Activated CD4-positive, CD25-positive, alpha-beta regulatory T cell treated with anti-CD3 and anti-CD28 coated beads, Interleukin-2, amount 50 U/mL, for 72 hours (primary cell): ENCODE measurements around the gene NEK10.
"Not testable (repeated sequence)": the region's sequence is repeated elsewhere in the genome, so short reads cannot be mapped to it uniquely, and the experiment has no call there.

Source experiments
- DNase-seq: peaks from one replicate; pipeline ENCODE4 v3.0.0; 2021

NEK10 gene

DNA sequence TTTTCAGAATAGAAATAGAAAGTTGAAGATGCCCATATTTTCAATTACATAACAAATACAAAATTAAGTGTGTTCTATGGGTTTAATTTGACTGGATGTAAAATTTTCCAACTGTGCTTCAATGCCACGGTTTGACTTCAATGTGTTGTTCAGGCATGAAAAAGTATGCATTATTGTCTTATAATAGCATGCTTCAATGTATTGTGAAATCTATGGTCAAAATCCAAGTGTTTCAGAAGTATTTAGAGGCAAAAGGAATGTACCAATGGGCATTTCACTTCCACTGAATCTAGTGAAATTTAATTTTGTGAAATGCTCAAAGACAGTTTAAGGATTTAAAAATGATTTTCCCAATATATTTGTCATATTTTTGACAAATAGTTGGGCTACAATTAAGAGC, 16.0 kb downstream of the NEK10 start:
- no peak for DNase-seq

GRCh38 chr3:27352047-27352446, 17.1 kb downstream of the NEK10 start:
- DNase-seq: no peak

DNA sequence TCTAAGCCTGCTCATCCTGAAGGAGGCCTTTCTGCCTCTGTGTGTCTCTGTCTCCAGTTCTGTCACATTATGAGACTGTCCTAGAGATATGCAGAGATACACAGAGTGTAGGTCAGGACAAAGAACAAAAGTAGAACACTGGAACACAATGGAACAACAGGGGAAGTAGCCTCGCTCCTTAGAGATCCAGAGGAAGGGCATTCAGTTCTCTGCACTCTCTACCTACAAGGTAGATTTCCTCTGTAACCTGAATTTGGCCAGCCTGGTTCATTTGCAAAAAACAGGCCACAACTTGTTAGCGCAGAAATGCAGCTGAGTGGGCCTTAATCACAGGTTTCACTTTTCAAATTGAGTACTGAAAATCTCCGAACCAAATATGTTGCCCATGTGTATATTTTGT, 19.4 kb downstream of the NEK10 start:
- no peak for DNase-seq

DNA sequence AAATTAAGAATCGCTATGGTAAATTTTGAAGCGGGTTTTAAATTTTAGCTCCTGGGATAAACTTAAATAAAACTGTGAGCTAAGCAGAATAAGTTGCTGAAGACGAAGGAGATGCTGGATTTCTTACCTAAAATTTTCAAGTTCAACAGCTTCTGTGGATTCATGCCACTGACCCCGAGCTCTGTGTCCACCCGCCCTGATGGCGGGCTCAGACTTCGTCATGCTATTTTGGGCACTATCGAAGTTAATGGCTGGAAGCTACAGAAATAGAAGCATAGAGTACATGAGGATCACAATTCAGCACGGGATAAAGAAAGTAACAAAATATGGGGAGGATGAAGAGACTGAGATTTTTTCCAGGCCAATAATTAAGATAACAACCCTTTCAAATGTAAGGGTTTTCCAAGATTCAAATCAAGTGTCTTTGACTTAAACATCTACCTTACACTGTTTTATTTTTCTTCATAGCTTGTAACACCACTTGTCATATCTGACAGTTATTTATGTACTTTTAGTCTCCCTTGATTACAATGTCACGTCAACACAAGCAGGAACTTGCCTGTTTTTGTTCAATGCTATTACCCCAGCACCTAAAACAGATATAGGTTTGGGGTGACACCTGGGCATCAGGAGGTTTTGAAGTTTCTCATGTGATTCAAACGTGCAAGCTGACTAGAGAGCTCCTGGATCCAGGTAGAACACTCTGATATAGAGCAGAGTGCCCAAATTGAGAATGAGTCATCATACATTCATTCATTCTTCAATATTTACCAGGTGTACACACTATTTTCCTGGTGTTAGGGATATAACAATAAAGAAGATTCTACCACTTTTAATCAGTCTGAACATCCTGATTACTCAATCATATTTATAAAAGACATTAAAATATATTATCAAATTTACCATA, 23.0 kb downstream of the NEK10 start:
- no peak for DNase-seq

GRCh38 chr3:27345493-27345892, 23.7 kb downstream of the NEK10 start:
- DNase-seq: no peak

- DNase-seq: no peak
Observed at GRCh38 chr3:27345045-27345444, 24.1 kb downstream of the NEK10 start.

DNA sequence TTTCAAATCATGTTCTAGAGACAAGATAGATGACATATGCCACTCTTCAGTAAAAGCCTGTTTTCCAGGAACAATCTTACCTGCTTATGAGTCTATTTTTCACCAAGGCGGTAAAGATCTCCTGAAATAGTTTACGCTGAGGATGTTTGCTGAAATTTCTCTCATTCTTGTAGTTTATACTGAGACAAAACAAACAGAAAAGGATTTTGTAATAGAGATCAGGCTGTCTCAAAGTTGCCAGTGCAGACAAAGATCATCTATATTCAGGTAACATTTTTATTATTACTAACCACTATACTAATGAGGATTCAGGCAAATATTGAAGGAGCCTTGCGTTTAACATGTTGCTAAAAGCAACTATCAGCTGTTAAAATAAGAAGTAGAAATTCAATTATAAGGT, 25.0 kb downstream of the NEK10 start:
- no peak for DNase-seq

- no peak for DNase-seq
Observed at GRCh38 chr3:27342267-27342666, 26.9 kb downstream of the NEK10 start.

DNA sequence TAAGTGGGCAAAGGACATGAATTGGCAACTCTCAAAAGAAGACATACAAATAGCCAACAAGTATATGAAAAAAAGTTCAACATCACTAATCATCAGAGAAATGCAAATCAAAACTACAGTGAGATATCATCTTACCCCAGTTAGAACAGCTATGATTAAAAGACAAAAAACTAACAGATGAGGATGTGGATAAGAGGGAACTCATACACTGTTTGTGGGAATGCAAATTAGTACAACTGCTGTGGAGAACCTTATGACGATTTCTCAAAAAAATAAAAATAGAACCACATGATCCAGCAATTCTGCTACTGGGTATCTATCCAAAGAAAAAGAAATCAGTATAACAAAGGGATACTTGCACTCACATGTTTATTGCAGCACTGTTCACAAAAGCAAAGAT, 28.6 kb downstream of the NEK10 start:
- no peak for DNase-seq

- DNase-seq: no peak
Observed at GRCh38 chr3:27335571-27335970, 33.6 kb downstream of the NEK10 start.

- DNase-seq: no peak
Observed at GRCh38 chr3:27333843-27334242, 35.3 kb downstream of the NEK10 start.

DNA sequence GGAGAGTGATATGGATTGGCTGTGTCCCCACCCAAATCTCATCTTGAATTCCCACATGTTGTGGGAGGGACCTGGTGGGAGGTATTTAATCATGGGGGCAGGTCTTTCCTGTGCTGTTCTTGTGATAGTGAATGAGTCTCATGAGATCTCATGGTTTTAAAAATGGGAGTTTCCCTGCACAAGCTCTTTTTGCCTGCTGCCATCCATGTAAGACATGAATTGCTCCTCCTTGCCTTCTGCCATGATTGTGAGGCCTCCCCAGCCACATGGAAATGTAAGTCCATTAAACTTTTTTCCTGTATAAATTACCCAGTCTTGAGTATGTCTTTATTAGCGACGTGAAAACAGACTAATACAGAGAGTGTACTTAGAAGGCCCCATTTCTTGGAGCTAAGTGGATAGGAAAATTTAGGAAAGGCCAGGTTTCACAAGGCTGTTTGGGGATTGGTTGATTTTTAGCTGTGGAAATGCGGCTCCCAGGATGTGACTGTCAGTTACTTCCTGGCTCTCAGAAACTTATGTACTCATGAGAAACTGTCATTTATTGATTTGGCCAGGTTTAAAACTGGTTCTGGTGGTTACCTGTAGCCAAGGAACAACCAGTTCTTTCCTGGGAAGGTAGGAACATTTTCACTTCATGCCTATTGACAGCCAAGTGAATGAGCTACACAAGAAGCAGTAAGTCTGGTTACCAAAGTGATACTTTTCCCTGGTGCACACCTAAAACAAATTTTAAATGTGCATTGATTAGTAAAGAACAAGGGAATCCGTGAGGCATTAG, 40.0 kb downstream of the NEK10 start:
- DNase-seq: not testable (repeated sequence)

GRCh38 chr3:27326629-27327545, 42.3 kb downstream of the NEK10 start:
- DNase-seq: no peak

GRCh38 chr3:27326202-27326601, 43.0 kb downstream of the NEK10 start:
- DNase-seq: no peak

DNA sequence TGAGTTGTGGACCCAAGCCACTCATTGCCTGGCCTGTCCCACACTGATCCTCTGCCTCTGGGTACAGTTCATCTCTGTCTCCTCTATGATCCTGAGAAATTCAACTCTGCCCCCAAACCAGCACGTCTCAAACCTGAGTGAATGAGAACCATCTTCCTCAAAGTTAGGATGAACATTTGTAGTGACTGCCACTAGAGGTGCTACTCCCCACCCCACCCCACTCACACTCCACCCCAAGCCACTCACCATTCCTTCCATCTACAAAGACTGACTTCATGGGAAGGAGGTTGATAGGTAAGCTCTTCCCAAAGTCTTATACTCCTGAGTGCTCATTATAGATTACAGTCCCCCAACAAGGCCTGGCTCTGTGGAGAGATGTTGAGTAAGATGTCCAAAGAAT, 43.8 kb downstream of the NEK10 start:
- no peak for DNase-seq

GRCh38 chr3:27324686-27325085, 44.5 kb downstream of the NEK10 start:
- DNase-seq: no peak

DNA sequence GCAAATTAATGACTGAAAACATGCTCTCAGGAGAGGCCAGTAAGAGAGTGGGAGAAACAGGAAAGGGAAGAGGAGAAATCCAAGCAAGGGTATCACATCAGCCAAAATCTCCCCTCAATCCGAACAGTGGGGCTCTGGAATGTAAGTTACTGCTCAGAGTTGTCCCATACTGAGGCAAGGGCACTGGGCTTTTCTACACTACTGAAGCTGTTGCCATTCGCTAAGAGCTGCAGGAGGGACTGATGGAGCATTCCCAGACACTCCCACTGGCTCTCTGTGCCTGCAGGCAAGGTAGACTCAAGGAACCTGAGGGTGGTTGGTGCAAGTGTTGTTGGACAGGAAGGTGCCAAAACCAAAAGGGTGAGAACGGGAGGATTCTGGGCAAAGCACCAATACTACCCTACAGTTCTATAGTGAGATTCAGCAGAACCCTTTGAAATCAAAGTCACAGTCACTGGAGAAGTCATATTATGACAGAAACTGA, 46.1 kb downstream of the NEK10 start:
- no peak for DNase-seq

DNA sequence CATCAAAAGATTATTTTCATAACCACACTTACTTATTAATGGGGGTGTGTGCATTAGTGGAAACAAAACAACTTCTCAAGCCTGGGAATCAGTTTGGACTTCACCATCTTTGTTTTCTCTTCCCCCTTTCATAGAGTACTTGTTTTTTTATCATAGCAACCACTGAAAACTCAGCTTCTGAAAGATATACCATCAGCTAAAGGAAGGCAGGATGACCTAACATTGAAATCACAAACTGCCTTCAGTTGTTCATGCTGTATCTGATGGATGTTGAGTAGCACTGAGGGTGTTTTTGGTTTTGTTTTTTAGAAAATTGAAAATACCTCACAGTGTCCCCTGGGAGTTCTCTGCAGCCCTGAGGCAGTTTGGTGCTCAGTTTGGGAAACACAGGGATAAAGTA, 46.5 kb downstream of the NEK10 start:
- DNase-seq: no peak

- DNase-seq: no peak
Observed at GRCh38 chr3:27319847-27320526, 49.2 kb downstream of the NEK10 start.

- DNase-seq: no peak
Observed at GRCh38 chr3:27319304-27319703, 49.9 kb downstream of the NEK10 start.

DNA sequence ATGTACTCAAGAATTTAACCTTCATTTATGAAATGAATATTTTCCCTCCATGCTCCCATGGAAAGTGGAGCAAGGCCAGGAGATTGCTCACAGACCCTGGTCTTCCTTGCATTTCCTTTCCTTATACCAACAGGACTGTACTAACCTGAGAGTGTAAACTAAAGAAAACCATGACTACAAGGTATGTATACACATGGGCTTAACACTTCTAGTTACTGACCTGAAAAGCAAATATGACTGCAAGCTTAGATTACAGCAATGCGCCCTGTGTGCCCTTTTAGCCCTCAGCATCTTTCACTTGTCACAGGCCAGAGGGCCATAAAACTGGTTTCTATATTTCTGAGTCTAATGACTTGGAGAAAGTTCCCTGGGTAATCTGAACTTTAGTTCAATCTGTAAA, 52.1 kb downstream of the NEK10 start:
- DNase-seq: no peak

- DNase-seq: no peak
Observed at GRCh38 chr3:27315003-27315402, 54.2 kb downstream of the NEK10 start.
